Measurements from ENCODE around the gene TK2.
"Not testable (repeated sequence)": the region's sequence is repeated elsewhere in the genome, so short reads cannot be mapped to it uniquely, and the experiment has no call there.

TK2 gene

DNA sequence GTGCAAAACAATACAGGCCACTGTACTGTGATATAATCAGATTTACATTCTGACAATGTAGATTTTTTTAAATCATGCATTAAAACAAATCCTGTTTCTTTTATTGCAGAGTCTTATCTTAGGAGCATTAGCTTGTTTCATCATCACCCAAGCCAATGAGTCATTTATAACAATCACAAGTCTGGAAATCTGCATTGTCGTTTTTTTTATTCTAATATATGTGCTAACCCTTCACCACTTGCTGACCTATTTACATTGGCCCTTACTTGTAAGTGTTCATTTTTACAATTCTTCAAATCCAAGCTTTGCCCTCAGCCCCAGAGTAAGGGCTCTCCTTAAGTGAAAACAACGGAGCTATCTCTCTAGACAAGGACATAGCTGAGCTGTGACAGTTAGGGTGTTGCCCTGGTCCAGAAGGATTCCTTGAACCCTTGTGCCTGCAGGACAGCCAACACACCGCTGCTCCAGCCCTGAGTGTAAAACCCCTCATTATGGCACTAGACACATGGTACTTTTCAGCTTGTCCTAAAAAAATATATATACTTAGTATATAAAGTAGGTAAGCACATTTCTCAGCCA lies 20.0 kb upstream of the TK2 start:
- DNase-seq = no peak

DNA sequence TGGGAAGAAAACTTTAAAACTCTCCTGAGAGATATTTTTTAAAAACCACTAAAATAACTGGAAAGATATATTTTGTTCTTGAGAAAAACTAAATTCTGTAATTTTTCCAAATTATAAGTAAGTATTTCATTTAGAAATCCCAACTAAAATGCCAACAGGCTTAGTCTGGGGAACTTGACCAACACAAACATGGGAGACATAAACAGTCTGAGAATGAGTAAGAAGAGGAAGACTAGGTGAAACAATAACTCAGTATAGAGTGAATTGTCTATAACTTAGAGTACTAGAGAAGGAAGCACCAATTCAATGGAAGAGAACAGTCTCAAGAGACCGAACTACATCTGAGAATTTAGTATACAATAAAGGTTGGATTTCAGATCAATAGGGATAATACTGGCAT lies 19.2 kb upstream of the TK2 start:
- no peak for DNase-seq

- no peak for DNase-seq
These were observed 18.4 kb upstream of the TK2 start for GRCh38 chr16:66568355-66568754.

- DNase-seq = not testable (repeated sequence)
These were observed 17.3 kb upstream of the TK2 start for GRCh38 chr16:66567270-66567669.

- DNase-seq = no peak
These were observed 16.4 kb upstream of the TK2 start, which contains the start of gene CMTM1 for GRCh38 chr16:66566051-66566901. TSS of gene CMTM1 (plus strand) at chr16:66566439. CDS start at chr16:66566514, 75 bp downstream.

DNA sequence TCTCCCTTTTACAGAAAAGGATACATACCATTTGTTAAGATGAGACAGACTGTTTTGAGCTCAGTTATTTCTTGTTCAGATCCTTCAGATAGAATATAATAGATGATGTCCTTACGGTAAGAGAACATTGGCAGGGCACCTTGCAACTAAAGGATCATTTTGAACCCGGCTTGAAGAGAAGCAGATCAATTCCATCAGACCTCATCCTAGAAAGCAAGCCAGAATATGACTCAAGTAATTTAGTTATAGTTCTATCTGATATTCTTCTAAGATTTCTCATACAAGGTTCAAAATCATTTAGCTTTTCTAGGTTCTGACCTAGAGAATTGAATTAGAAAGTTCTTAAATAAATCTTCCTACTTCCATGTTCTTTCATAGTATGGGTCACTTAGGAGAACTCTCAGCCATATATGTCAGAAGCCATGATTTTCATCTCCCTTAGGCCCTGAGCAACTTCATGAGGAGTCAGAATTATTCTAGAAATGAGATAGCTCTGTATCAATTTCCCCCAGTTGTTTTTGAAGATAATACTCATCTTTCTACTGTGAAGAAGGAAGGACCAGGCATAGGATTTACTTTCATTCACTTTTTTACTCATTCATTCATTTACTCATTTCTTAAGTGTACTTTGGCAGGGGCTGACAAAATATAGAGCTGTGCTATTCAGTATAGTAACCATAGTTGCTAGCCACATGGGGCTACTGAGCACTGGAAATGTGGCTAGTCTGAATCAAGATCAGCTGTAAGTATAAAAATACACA lies 13.8 kb upstream of the TK2 start:
- no peak for DNase-seq

- DNase-seq = no peak
These were observed 13.1 kb upstream of the TK2 start for GRCh38 chr16:66562986-66563385.

DNA sequence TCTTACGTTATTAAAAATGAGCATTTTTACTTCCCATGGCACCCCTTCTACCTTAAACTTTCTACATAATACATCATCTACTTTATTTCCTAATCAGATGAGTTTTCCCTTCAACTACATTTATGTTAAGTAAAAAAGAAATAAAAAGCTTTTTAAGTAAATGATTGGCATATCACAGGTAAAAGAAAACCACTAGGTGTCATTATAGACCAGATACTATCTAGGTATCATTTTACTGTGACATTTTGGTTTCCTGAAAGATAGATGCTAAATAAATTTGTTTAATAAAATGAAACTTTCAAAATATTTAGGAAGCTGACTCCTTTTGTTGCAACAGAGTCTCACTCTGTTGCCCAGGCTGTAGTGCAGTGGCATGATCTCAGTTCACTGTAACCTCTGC lies 12.5 kb upstream of the TK2 start:
- no peak for DNase-seq

GRCh38 chr16:66561381-66562080 lies 11.6 kb upstream of the TK2 start:
- DNase-seq = no peak

DNA sequence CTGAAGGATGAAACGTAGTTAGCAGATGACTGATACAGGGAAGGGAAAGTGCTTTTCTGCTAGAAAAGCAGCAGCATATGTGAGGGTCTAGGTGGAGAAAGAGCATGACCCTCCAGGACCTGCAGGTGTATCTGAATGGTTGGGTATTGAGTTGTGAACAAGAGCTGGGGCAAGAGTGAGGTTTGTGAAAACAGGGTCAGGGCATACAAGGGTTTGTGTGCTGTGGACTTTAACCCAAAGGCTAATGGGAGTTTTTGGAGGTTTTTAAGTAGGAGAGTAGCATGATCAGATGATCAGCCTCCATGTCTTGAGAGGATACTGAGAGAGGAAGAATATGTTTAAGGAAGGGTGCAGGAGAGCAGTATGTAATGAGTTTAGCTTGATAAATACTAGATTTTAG lies 10.2 kb upstream of the TK2 start:
- DNase-seq = no peak

DNA sequence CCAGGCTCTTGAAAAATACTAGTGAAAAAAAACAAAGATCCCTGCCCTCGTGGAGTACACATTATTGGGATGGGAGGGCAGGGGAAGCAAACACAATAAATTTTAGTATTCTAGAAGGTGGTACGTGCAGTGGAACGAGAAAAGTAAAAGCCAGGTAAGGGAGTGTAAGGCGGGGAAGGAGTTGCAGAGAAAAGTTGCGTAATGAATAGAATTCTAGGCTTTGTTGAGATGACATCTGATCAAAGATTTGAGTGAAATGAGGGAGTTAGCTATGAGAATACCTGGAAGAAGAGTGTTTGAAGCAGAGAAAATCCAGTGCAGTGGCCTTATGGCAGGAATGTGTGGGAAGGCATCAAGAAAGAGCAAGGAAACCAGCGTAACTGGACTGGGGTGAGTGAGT lies 4.6 kb upstream of the TK2 start:
- DNase-seq = no peak

- DNase-seq = no peak
These were observed 4.1 kb upstream of the TK2 start for GRCh38 chr16:66554021-66554420.

DNA sequence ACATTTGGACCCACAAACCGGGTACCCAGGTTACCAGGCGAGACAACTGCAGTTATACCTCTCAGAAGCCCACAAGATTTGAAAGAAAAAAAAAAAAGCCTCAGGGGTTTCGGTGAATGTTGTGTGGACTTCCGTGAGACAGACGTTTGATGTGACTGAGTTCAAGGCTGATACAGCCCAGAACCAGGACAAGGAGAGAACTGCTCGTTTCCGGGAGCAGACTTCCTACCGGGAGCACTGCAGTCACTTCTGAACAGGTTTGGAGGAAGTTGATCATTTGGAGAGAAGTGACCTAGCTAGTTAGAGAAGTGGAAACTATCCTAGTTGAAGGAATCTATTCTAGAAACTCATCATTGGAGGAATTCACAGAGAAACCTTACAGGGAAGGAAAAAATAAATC lies 3.3 kb upstream of the TK2 start:
- no peak for DNase-seq

DNA sequence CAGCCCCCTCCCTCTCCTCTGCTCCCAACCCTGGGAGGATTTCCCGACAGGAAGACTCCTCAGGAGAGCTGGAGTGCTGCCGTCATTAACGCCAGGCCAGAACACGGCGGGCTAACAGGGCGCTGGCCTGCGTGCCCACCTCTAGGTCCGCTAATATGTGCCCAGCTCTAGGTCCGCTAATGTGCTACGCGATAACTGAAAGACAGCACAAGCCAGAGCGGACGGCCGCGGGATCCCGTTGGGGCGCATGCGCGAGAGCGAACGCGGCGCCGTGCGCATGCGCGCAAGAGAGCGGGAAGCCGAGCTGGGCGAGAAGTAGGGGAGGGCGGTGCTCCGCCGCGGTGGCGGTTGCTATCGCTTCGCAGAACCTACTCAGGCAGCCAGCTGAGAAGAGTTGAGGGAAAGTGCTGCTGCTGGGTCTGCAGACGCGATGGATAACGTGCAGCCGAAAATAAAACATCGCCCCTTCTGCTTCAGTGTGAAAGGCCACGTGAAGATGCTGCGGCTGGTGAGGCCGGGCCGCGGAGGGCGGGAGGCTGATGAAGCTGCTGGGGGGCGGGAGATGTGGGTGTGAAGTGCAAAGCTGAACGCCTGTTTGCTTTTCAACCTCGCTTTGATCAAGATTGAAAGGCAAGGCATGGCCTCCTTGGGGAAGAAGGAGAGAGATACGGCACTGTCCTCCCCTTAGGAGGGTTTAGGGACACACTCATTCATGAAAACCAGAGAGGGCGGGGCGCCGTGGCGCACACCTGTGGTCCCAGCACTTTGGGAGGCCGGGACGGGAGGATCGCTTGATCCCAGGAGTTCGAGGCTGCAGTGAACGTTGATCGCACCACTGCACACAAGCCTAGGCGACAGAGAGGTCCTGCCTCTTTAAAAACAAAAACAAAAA lies 2.6 kb upstream of the TK2 start, which contains the start of gene CKLF:
CKLF (plus strand) TSS at position 291 of the 892 bp plus-strand sequence; CDS start at position 431, 140 bp downstream.
- peak; percentile 97 for DNase-seq

DNA sequence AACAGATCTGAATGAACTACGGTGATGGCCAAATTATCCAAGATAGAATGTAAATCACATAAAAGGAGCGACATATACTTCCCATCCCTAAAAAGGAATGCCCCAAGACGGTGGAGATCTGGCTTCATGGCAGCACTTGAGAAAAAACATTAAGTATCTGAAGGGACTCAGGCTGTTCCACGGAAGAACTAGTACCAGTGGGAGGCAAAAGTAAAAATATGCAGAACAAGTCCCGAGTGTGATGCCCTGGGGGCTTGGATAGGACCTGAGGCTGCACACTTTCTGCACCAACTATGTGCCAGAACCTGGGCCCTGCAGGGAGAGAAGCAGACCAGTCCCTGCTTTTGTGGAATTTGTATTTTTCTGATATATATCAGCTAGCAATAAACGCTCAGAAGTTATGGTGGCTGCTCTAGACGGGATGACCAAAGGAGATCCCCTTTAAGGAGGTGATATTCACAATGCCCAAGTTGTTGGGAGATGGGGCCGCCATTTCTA lies 1.9 kb upstream of the TK2 start:
- no peak for DNase-seq

DNA sequence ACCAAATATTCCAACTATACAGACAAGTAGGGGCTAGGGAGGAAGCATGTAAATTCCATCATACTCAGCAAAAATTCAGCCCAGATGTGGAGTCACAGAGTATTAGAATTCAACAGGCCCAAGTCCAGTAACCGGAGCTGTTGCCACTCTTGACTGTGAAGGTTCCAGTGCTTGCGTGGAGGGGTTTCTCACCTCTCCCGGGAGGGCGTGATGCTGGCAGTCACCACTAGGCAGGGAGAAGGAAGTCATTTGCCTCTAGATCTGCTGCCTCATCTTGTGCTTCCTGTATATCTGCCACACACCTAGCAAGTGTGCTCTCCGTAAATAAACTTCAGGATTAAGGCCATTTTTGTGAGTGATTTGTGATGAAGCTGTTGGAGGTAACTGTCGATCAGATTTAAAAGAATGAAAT lies 1.4 kb upstream of the TK2 start:
- DNase-seq = peak; percentile 86

DNA sequence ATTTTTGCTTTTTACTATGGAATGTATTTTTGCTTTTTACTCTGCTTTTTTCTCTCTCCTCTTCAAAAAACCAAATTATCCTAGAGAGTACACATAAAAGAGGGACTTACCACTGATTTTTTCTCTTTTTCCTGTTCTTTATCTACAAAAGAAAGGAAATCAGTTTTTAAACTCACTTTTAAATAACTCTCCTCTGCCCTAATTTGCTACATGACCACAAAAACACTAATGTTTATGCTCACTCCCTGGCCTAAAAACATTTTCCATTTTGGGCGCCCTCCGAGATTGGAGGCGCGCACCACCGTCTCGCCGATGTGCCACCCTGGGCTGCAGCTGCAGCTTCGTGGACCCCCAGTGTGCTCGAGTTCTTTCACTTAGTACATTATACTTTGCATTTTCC lies 1.1 kb downstream of the TK2 start:
- no peak for DNase-seq

- no peak for DNase-seq
These were observed 1.9 kb downstream of the TK2 start for GRCh38 chr16:66548068-66548467.

DNA sequence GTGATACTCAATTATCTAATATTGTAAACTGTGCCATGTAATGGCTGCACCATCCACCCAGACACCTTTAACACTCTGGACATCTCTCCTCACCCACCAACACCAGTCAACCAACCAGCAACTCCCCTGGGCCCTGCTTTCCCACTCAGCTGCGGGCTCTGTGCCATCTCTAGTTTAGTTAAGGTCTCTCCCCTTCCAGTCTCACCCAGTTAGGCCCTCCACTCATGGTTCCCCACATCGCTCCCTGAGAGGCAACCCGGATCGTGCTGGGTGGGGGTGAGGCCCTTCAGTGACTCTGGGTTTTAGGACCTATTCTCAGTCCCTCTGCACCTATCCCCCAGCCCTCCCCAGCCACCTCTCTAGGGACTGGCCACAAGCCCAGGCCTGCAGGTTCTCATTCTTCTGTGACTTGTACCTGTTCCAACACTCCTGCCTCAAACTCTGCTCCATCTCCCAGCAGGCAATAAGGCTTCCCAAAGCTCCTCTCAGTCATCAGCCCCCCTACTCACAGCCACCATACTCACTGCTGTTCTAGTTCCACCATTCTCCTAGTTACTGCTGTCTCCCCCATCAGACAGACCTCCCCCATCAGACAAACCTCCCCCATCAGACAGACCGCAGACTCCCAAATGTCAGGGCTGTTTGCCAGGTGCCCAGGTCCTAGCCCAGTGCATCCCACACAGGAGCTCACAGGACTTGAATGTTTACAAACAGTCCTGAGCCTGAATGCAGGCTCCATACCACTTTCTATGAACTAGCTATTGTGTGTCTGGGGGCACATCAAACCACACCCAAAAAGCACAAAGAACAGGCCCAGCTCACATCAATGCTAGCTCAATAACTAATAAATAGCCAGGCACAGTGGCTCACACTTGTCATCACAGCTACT lies 2.6 kb downstream of the TK2 start:
- DNase-seq = no peak

- no peak for DNase-seq
These were observed 5.7 kb downstream of the TK2 start for GRCh38 chr16:66544016-66544757.
